H54 (cell line): ENCODE data around the gene KIF24.
"Not testable (repeated sequence)": the region's sequence is repeated elsewhere in the genome, so short reads cannot be mapped to it uniquely, and the experiment has no call there.

Experiments
- DNase-seq: peaks from one replicate; pipeline ENCODE4 v3.0.0; 2011; ENCODE audit warnings: low spot score, mixed read lengths; ENCODE audit not compliant: insufficient read length
- FAIRE-seq: peaks from 3 replicates; lab custom pipeline; 2011; peaks lifted over from hg19 to GRCh38; lab: Jason Lieb, UNC
- POLR2A ChIP-seq: IDR thresholded peaks from 2 replicates; pipeline ENCODE4 v1.6.1; 2011; ENCODE audit warnings: low read depth, mild to moderate bottlenecking, low read length

The KIF24 gene

GRCh38 chr9:34370970-34371880 is 42.2 kb upstream of the KIF24 start:
- no peak for FAIRE-seq
- no peak for DNase-seq
- TF ChIP-seq POLR2A: no peak

GRCh38 chr9:34370335-34370969 is 41.4 kb upstream of the KIF24 start:
- no peak for FAIRE-seq
- no peak for DNase-seq
- TF ChIP-seq POLR2A: no peak

- DNase-seq: no peak
- no peak for TF ChIP-seq POLR2A
- no peak for FAIRE-seq
These were observed 40.6 kb upstream of the KIF24 start for GRCh38 chr9:34369636-34370035.

GRCh38 chr9:34368796-34369195 is 39.7 kb upstream of the KIF24 start:
- FAIRE-seq, DNase-seq: not testable (repeated sequence)

- not testable (repeated sequence) for FAIRE-seq
These were observed 38.8 kb upstream of the KIF24 start for GRCh38 chr9:34367751-34368410.

GRCh38 chr9:34366365-34366764 is 37.3 kb upstream of the KIF24 start:
- no peak for FAIRE-seq
- DNase-seq: no peak
- no peak for TF ChIP-seq POLR2A

More at GRCh38 chr9:34367751-34368410, 38.8 kb upstream of the KIF24 start:
- not testable (repeated sequence) for DNase-seq

- FAIRE-seq (no peak), DNase-seq (no peak)
- TF ChIP-seq POLR2A: no peak
These were observed 36.2 kb upstream of the KIF24 start for GRCh38 chr9:34365282-34365681.

- DNase-seq: no peak
- no peak for FAIRE-seq
These were observed 34.7 kb upstream of the KIF24 start for GRCh38 chr9:34363619-34364351.

GRCh38 chr9:34362614-34363214 is 33.6 kb upstream of the KIF24 start:
- no peak for DNase-seq
- FAIRE-seq: no peak
- TF ChIP-seq POLR2A: no peak

More at GRCh38 chr9:34363619-34364351, 34.7 kb upstream of the KIF24 start:
- no peak for TF ChIP-seq POLR2A

GRCh38 chr9:34352957-34353356 is 23.9 kb upstream of the KIF24 start:
- not testable (repeated sequence) for DNase-seq, FAIRE-seq

GRCh38 chr9:34352122-34352652 is 23.1 kb upstream of the KIF24 start:
- not testable (repeated sequence) for FAIRE-seq, DNase-seq

- no peak for TF ChIP-seq POLR2A
- DNase-seq (no peak), FAIRE-seq (no peak)
These were observed 20.3 kb upstream of the KIF24 start for GRCh38 chr9:34349324-34349723.

GRCh38 chr9:34347800-34348158 is 18.7 kb upstream of the KIF24 start:
- DNase-seq: no peak
- no peak for TF ChIP-seq POLR2A
- no peak for FAIRE-seq
